ENCODE results near the gene KLRB1. TPM values are rescaled to one million over a fixed set of nuclear protein-coding genes. Genes with fewer than 3 reads are reported as not detected.

Gene KLRB1
- total RNA-seq, 1 experiment from 2014 or later, result not detected

GRCh38 chr12:9626821-9627220 is 19.1 kb upstream of the KLRB1 start:
- ChIA-PET POLR2A (ENCODE audit: unreplicated experiment) (no interaction called here), CTCF (no interaction called here)
- H4K20me1 ChIP-seq (ENCODE audit: low read length), result no peaks in the 10 kb centered on the region
- no peak overlapping the region for H3K4me2 ChIP-seq (ENCODE audit: low read length)
- no peaks in the 10 kb centered on the region for H3K79me2 ChIP-seq (ENCODE audit: low read length)
- H3K27ac ChIP-seq (ENCODE audit: low read length), result no peak overlapping the region
- no peaks in the 10 kb centered on the region for H3K4me1 ChIP-seq (ENCODE audit: insufficient read depth, low read length)
- ATAC-seq (no peak), DNase-seq (no peak)
- H3K4me3 ChIP-seq (ENCODE audit: low read length), result no peak overlapping the region
- H2AFZ ChIP-seq (ENCODE audit: low read length), result no peak overlapping the region
- H3K36me3 ChIP-seq (ENCODE audit: low read depth, low read length), result no peaks in the 10 kb centered on the region
- H3K9me3 ChIP-seq (ENCODE audit: low read length), result no peaks in the 10 kb centered on the region
- no peaks in the 10 kb centered on the region for H3K9me2 ChIP-seq (replicated peaks; ENCODE audit: low read length)
- TF ChIP-seq CTCF (conservative IDR thresholded peaks at IDR 0.05; ENCODE audit: low read depth, low read length), result no peak
- TF ChIP-seq EZH2 (IDR thresholded peaks at IDR 0.05; ENCODE audit: low read length, unreplicated experiment), result no peak
- no peak for TF ChIP-seq EZH2phosphoT487 (IDR thresholded peaks at IDR 0.05; ENCODE audit: borderline replicate concordance, low read length)
- intact Hi-C loops (cut with micrococcal nuclease), result no loop called here
- H3K27me3 ChIP-seq (ENCODE audit: low read length), result no peaks in the 10 kb centered on the region
- BruUV-seq (replicated peaks), result no TSS peak
- no peak overlapping the region for H3K9ac ChIP-seq (ENCODE audit: low read length)
- H3F3A ChIP-seq (ENCODE audit: low read length, unreplicated experiment), result no peaks in the 10 kb centered on the region

GRCh38 chr12:9626291-9626690 is 18.6 kb upstream of the KLRB1 start:
- CTCF ChIA-PET, result no interaction called here
- Histone ChIP-seq H2AFZ (ENCODE audit: low read length) (no peak overlapping the region), H3K9me2 (replicated peaks; ENCODE audit: low read length) (no peaks in the 10 kb centered on the region), H3K9me3 (ENCODE audit: low read length) (no peaks in the 10 kb centered on the region), H3F3A (ENCODE audit: low read length, unreplicated experiment) (no peaks in the 10 kb centered on the region), H3K27ac (ENCODE audit: low read length) (no peak overlapping the region), H3K4me3 (ENCODE audit: low read length) (no peak overlapping the region), H3K27me3 (ENCODE audit: low read length) (no peaks in the 10 kb centered on the region), H3K9ac (ENCODE audit: low read length) (no peak overlapping the region), H4K20me1 (ENCODE audit: low read length) (no peaks in the 10 kb centered on the region), H3K4me1 (ENCODE audit: insufficient read depth, low read length) (no peaks in the 10 kb centered on the region), H3K79me2 (ENCODE audit: low read length) (no peaks in the 10 kb centered on the region), H3K36me3 (ENCODE audit: low read depth, low read length) (no peaks in the 10 kb centered on the region), H3K4me2 (ENCODE audit: low read length) (no peak overlapping the region)
- ATAC-seq (no peak), DNase-seq (no peak)
- intact Hi-C loops (cut with micrococcal nuclease), result no loop called here
- TF ChIP-seq CTCF (conservative IDR thresholded peaks at IDR 0.05; ENCODE audit: low read depth, low read length) (no peak), EZH2phosphoT487 (IDR thresholded peaks at IDR 0.05; ENCODE audit: borderline replicate concordance, low read length) (no peak), EZH2 (IDR thresholded peaks at IDR 0.05; ENCODE audit: low read length, unreplicated experiment) (no peak)
- BruUV-seq (replicated peaks), result no TSS peak
- POLR2A ChIA-PET (ENCODE audit: unreplicated experiment), result no interaction called here

- ATAC-seq (no peak), DNase-seq (no peak)
- Histone ChIP-seq H3K4me2 (ENCODE audit: low read length) (no peak overlapping the region), H3K9me2 (replicated peaks; ENCODE audit: low read length) (no peaks in the 10 kb centered on the region), H4K20me1 (ENCODE audit: low read length) (no peaks in the 10 kb centered on the region), H3K9me3 (ENCODE audit: low read length) (no peaks in the 10 kb centered on the region), H3K4me1 (ENCODE audit: insufficient read depth, low read length) (no peaks in the 10 kb centered on the region), H3K79me2 (ENCODE audit: low read length) (no peaks in the 10 kb centered on the region), H3K4me3 (ENCODE audit: low read length) (no peak overlapping the region), H3K9ac (ENCODE audit: low read length) (no peak overlapping the region), H3K36me3 (ENCODE audit: low read depth, low read length) (no peaks in the 10 kb centered on the region), H3K27me3 (ENCODE audit: low read length) (no peaks in the 10 kb centered on the region), H3F3A (ENCODE audit: low read length, unreplicated experiment) (no peaks in the 10 kb centered on the region), H3K27ac (ENCODE audit: low read length) (no peak overlapping the region), H2AFZ (ENCODE audit: low read length) (no peak overlapping the region)
- POLR2A ChIA-PET (ENCODE audit: unreplicated experiment), result no interaction called here
- intact Hi-C loops (cut with micrococcal nuclease), result no loop called here
- no TSS peak for BruUV-seq (replicated peaks)
- TF ChIP-seq EZH2phosphoT487 (IDR thresholded peaks at IDR 0.05; ENCODE audit: borderline replicate concordance, low read length), result no peak
- no peak for TF ChIP-seq EZH2 (IDR thresholded peaks at IDR 0.05; ENCODE audit: low read length, unreplicated experiment)
- TF ChIP-seq CTCF (conservative IDR thresholded peaks at IDR 0.05; ENCODE audit: low read depth, low read length), result no peak
- CTCF ChIA-PET, result no interaction called here
These were observed 17.3 kb upstream of the KLRB1 start for GRCh38 chr12:9625019-9625418.

All from PC-3 (cell line).